HG03521 (cell line): ENCODE measurements around the gene ABCA9.
"Not testable (repeated sequence)": the region's sequence is repeated elsewhere in the genome, so short reads cannot be mapped to it uniquely, and the experiment has no call there.

ENCODE experiments used
- ATAC-seq: cut with Tn5 transposase; IDR thresholded peaks from one replicate; pipeline ENCODE4 v1.9.1; 2021; ENCODE audit warnings: mild to moderate bottlenecking, moderate library complexity; ENCODE audit not compliant: unreplicated experiment

ABCA9 gene

DNA sequence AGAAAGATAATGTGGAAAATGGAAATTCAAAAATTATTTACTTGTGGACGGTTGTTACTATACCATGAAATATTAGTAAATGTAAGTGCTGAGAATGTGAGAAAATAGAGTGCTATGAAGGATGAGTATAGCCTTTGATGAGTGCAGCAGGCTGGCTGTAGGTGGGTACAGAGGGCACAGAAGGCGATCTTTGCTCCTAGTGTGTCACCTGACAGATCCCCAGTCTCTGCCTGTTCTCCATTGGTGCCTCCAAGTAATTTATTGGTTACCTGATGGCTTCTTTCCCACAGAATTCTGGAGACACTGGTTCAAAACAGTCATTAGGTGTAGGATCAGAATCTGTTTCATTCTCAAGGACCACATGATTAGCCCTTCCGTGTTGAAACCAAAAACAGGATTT is 28.9 kb downstream of the ABCA9 start:
- ATAC-seq: no peak

GRCh38 chr17:69030169-69030568 is 30.6 kb downstream of the ABCA9 start:
- no peak for ATAC-seq

DNA sequence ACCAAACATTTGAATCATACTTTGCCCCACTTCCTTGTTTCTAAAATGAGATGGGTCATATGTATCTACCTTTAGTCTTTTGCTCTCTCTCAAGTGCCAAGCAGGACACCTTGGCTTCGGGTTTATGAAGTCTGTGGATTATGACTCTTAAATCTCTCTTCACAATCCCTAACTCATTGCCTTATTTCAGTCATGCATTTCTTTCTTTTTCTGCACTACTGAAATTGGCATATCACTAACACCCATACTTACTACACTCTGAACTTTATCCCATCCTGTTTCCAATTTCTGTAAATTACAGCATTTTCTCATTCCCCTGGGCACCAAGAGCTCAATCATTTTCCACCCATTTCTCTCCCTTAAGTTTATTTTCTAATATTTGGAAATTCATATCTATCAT is 42.0 kb downstream of the ABCA9 start:
- ATAC-seq: no peak

GRCh38 chr17:69018022-69018615 is 42.6 kb downstream of the ABCA9 start:
- no peak for ATAC-seq

DNA sequence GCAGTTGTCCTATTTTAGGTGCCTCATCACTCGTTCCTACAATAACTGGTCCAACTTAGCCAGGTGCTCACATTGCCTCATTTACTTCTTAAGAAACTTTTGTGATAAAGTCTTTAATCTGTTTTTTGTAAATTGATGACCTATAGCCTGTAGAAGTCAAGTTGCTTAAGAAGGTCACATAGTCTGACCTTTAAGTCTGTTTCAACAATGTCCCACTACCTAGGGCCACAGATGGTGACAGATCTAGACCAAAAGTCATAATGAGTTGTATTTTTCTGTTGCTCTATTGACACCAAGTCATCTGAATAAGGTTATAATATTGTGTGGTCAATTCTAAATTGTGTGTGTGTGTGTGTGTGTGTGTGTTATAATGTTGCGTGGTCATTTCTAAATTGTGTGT is 45.1 kb downstream of the ABCA9 start:
- no peak for ATAC-seq

GRCh38 chr17:69012895-69013805 is 47.6 kb downstream of the ABCA9 start:
- no peak for ATAC-seq

GRCh38 chr17:69009930-69010329 is 50.8 kb downstream of the ABCA9 start:
- no peak for ATAC-seq

DNA sequence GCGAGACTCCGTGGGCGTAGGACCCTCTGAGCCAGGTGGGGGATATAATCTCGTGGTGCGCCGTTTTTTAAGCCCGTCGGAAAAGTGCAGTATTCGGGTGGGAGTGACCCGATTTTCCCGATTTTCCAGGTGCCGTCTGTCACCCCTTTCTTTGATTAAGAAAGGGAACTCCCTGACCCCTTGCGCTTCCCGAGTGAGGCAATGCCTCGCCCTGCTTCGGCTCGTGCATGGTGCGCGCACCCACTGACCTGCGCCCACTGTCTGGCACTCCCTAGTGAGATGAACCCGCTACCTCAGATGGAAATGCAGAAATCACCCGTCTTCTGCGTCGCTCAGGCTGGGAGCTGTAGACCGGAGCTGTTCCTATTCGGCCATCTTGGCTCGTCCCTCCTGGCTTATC is 56.0 kb downstream of the ABCA9 start:
- ATAC-seq: not testable (repeated sequence)

DNA sequence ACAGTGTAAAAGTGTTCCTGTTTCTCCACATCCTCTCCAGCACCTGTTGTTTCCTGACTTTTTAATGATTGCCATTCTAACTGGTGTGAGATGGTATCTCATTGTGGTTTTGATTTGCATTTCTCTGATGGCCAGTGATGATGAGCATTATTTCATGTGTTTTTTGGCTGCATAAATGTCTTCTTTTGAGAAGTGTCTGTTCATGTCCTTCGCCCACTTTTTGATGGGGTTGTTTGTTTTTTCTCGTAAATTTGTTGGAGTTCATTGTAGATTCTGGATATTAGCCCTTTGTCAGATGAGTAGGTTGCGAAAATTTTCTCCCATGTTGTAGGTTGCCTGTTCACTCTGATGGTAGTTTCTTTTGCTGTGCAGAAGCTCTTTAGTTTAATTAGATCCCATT is 61.0 kb downstream of the ABCA9 start:
- ATAC-seq: not testable (repeated sequence)

- ATAC-seq: no peak
Observed at GRCh38 chr17:68993112-68993511, 67.6 kb downstream of the ABCA9 start.

- ATAC-seq: no peak
Observed at GRCh38 chr17:68987966-68988365, 72.8 kb downstream of the ABCA9 start.

DNA sequence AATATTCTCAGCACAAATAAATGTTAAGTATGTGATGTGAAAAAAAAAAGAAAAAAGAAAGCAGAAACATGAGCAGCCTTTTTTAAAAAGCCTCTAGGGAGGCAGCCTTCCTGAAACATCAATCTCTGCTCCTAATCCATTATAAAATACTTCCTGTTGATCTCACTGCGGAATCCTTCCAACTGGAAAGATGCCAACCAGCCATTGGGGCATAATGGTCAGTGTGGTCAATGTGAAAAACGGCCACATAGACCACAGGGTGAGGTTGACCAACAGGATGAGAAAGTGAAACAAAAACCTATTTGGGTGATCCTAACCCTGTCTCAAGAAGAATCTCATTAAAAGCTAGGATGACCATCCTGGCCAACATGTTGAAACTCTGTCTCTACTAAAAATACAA is 79.4 kb downstream of the ABCA9 start:
- ATAC-seq: peak; percentile 58

DNA sequence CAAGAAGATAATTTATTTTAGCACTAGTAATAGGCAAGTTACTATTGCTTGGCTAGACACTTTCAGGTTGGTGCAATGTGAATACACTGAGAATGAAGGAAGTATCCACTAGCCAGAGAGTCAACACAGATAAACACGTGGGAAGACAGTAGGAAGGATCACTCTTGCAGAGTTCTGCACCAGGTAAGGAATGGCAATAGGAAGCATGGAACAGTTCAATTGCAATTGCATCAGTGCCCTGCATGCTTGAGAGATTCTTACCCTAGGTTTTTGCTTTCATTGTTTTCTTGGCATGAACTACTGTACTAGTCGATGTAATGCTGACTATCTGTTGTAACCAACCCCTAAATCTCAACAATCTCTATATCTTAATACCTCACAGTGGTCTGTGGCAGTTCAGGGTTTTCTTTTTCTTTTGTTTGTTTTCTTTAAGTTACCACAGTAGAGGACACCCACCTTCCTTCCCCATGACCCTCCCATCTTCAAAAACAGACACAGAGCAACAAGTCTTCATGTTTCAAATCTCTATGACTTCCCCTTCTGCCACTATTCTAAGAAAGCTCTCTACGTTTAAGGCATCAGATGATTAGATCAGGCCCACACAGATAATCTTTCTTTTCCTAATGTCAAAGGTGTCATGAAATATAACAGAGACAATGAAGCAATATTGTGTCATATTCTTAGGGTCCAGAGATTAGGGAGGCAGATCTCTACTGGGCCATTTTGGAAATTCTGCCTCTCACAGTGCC is 87.5 kb downstream of the ABCA9 start:
- ATAC-seq: no peak

GRCh38 chr17:68972119-68972704 is 88.5 kb downstream of the ABCA9 start:
- no peak for ATAC-seq

DNA sequence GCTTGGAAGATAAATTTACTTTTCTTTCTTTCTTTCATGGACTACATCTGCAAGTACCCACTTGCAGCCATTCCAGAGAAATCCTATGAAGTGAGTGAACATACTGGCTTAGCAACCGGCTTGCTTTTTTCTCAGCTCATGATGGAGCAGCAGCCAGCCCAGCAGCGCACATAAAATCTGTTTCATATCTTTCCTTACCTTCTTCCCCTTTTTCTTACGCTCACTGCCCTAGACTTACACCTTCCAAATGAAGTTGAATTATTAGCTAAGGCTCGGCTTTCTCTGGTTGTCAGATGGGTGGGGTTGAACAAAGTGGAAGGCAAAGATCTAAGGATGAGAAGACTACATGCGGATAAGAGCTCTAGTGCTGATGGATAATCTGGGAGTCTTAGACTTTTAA is 91.6 kb downstream of the ABCA9 start:
- ATAC-seq: no peak

- ATAC-seq: no peak
Observed at GRCh38 chr17:68963958-68964357, 96.8 kb downstream of the ABCA9 start.

DNA sequence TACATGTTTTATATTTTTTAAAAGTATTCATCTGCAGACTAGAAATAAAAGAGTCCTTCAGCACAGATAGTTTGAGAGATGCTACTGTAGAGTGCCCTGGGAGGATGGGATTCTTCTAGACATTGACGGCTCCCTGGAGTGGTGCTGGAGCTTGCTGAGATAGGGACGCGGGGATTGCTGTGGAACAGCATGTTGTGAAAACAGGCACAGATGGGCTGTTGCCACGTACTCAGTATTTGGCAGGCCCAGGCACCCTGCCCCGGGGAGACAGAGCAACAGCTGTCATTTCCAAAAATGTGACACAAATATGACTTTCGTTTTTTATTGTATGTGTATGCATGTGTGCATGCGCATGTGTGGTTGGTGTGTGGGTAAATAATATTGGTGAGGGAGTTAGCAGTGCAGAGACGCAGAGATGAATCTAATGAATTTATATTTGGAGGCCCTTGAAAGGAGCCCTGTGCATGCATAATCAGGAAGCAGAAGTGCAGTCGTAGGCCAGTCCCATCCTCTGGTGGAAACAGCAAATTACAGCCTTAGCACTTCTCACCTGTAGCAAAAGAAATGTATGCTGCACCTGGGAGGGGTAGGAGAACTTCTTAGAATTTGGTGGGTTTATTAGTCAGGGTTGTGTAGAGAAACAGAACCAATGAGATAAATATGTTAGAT is 99.4 kb downstream of the ABCA9 start:
- no peak for ATAC-seq

DNA sequence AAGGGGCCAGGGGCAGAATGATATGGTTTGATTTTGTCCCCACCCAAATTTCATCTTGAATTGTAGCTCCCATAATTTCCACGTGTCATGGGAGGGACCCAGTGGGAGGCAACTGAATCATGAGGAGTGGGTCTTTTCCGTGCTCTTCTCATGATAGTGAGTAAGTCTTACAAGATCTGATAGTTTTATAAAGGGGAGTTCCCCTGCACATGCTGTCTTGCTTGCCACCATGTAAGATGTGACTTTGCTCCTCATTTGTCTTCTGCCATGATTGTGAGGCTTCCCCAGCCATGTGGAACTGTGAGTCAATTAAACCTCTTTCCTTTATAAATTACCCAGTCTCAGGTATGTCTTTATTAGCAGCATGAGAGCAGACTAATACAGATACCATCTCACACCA is 101.6 kb downstream of the ABCA9 start:
- ATAC-seq: not testable (repeated sequence)

- no peak for ATAC-seq
Observed at GRCh38 chr17:68957944-68958343, 102.8 kb downstream of the ABCA9 start.

DNA sequence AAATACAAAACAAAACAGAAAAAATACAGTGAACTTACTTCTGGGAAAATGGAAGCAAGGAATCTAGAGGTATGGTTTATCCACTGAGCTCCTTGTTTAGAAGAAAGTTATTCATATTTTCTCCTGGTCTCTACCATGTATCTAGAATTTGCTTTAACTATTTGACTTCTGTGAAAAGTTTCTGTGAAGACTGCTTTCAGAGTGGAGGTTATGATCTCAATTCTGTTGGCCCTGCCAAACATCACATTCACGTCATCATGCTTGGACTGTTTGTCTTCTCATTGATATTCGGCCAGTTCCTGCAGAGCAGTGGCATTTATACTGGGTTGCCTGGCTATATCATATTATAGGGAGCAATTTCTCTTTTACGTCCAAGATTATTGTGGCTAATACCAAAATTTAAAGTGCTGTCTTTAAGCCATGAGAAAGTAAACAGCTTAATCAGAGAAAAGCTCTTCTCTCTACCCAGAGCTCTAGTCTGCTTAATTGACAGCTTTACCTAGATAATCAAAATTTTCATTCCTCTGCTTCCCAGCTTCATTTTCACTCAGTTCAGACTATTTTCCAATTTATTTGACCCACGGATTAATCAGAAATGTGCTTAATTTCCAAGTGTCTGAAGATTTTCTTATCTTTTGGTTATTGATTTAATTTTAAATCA is 105.4 kb downstream of the ABCA9 start, which contains the start of gene ABCA8:
Gene ABCA8, minus strand, starts transcription at position 212 of the 661 bp plus-strand sequence. CDS start 13,358 bp downstream, outside the sequence.
- ATAC-seq: no peak
